Panc1 (cell line): ENCODE measurements around the gene ATP10A. TPM values are rescaled to one million over a fixed set of nuclear protein-coding genes. Genes with fewer than 3 reads are reported as not detected.

Source experiments
- ATAC-seq: fragments of 200-7000 bp; cut with Tn5 transposase; 2 replicates; pipeline ENCODE4 v1.9.1; 2020; ENCODE audit warnings: mild to moderate bottlenecking, moderate library complexity
- BruUV-seq: library from RNA; stranded (reverse); fragments of 400-500 nt; replicated peaks from 2 replicates; lab custom pipeline; 2021; lab: Mats Ljungman, UMichigan
- CTCF ChIA-PET: fragments of 300-600 bp; sonication (Branson Sonifier 250); formaldehyde crosslinking; loops from one replicate; lab custom pipeline; 2022; ENCODE audit warnings: antibody characterized with exemption; lab: Charles Lee
- POLR2A ChIA-PET: fragments of 300-600 bp; sonication (Branson Sonifier 250); formaldehyde crosslinking; loops from one replicate; lab custom pipeline; 2022; ENCODE audit warnings: antibody characterized with exemption; lab: Charles Lee
- DNase-seq: peaks from one replicate; pipeline ENCODE4 v3.0.0-alpha.2; 2010; ENCODE audit warnings: low read depth, low spot score
- H3K27ac ChIP-seq: 2 replicates; pipeline ENCODE4 v1.5.1; 2011; ENCODE audit warnings: mild to moderate bottlenecking, low read length, inconsistent platforms
- H3K27me3 ChIP-seq: fragments of 200-500 bp; sonication (Bioruptor generic); 2 replicates; pipeline ENCODE4 v1.6.0; 2014; ENCODE audit warnings: low read length, inconsistent platforms; ENCODE audit not compliant: control insufficient read depth, insufficient read depth
- H3K36me3 ChIP-seq: fragments of 200-500 bp; sonication (Bioruptor generic); 2 replicates; pipeline ENCODE4 v1.5.1; 2014; ENCODE audit warnings: inconsistent platforms, mild to moderate bottlenecking, low read length, moderate library complexity; ENCODE audit not compliant: control insufficient read depth, insufficient read depth
- H3K4me1 ChIP-seq: 2 replicates; pipeline ENCODE4 v1.5.1; 2011; ENCODE audit warnings: inconsistent platforms, mild to moderate bottlenecking, low read length, moderate library complexity; ENCODE audit not compliant: control insufficient read depth, insufficient read depth
- H3K4me3 ChIP-seq, 2 experiments: 2 replicates each; pipeline ENCODE4 v1.5.1; 2011 to 2012; ENCODE audit warnings: low read depth in 2 of 2, low read length in 2 of 2, mild to moderate bottlenecking in 2 of 2, inconsistent platforms in 1 of 2, moderate library complexity in 1 of 2
- H3K9me3 ChIP-seq: fragments of 200-500 bp; sonication (Bioruptor generic); 2 replicates; pipeline ENCODE4 v1.5.1; 2014; ENCODE audit warnings: low read depth, mild to moderate bottlenecking, inconsistent platforms, low read length, moderate library complexity; ENCODE audit not compliant: control insufficient read depth, insufficient read depth
- CTCF ChIP-seq: fragments of 450-650 bp; IDR thresholded peaks from 2 replicates; pipeline ENCODE4 v1.5.1; 2017; ENCODE audit warnings: mild to moderate bottlenecking
- POLR2AphosphoS5 ChIP-seq: IDR thresholded peaks from 2 replicates; pipeline ENCODE4 v1.6.1; 2012; ENCODE audit warnings: mild to moderate bottlenecking, low read depth, low read length, moderate library complexity
- REST ChIP-seq, 2 experiments: IDR thresholded peaks; 2 replicates each; pipeline ENCODE4 v1.6.1; 2011 to 2012; ENCODE audit warnings: low read depth in 2 of 2, control low read depth in 1 of 2, low read length in 1 of 2, mild to moderate bottlenecking in 1 of 2, moderate library complexity in 1 of 2; ENCODE audit not compliant: insufficient read depth in 1 of 2
- SIN3A ChIP-seq: IDR thresholded peaks from 2 replicates; pipeline ENCODE4 v1.6.1; 2012; ENCODE audit warnings: low read depth, mild to moderate bottlenecking, low read length, moderate library complexity, borderline replicate concordance; ENCODE audit not compliant: insufficient read depth
- TCF7L2 ChIP-seq: IDR thresholded peaks from 2 replicates; pipeline ENCODE4 v1.6.1; 2011; ENCODE audit warnings: mild to moderate bottlenecking, low read depth, low read length, inconsistent platforms
- in situ Hi-C: cut with HindIII; loops from 2 replicates; pipeline ENCODE4 v1.10.0; 2016; ENCODE audit warnings: low sequenced_read_pairs, low pct_unique_long_range_greater_than_20kb
- intact Hi-C: fragments of 100-400 bp; cut with micrococcal nuclease; formaldehyde crosslinking; loops from one replicate; pipeline ENCODE4 v1.10.0; 2022; ENCODE audit not compliant: unreplicated experiment
- total RNA-seq: library from RNA; stranded (reverse); gene quantifications from one replicate; pipeline ENCODE4 v1.2.1, GENCODE V29; 2021; ENCODE audit not compliant: unreplicated experiment

The ATP10A gene
- total RNA-seq, 1 experiment from 2014 or later: 0.31 TPM

- no peaks in the 10 kb centered on the region for H3K4me1 ChIP-seq
- H3K27ac ChIP-seq: no peak overlapping the region
- intact Hi-C loops: loop anchor here (10.0 kb wide), 1 partner anchor 57 kb away; no protein-coding TSS in a partner anchor
- no peak overlapping the region for H3K4me3 ChIP-seq
- no peaks in the 10 kb centered on the region for H3K36me3 ChIP-seq
- ATAC-seq (no peak), DNase-seq (no peak)
- no TSS peak for BruUV-seq
- ChIA-PET POLR2A (no interaction called here), CTCF (no interaction called here)
- in situ Hi-C loops: no loop called here
- no peaks in the 10 kb centered on the region for H3K9me3 ChIP-seq
- H3K27me3 ChIP-seq: no peaks in the 10 kb centered on the region
- TF ChIP-seq REST (IDR thresholded peaks at IDR 0.05; ENCODE audit: insufficient read depth in 1 of 2, low read depth in 2 of 2, low read length in 1 of 2) (no peak), TCF7L2 (no peak), CTCF (no peak), SIN3A (no peak)
Measured at GRCh38 chr15:25771338-25771706, 91.8 kb downstream of the ATP10A start.

GRCh38 chr15:25770618-25771337 lies 92.3 kb downstream of the ATP10A start:
- no TSS peak for BruUV-seq
- ChIA-PET CTCF (no interaction called here), POLR2A (no interaction called here)
- Histone ChIP-seq H3K27ac (no peak overlapping the region), H3K36me3 (no peaks in the 10 kb centered on the region), H3K4me1 (no peaks in the 10 kb centered on the region), H3K27me3 (no peaks in the 10 kb centered on the region), H3K9me3 (no peaks in the 10 kb centered on the region), H3K4me3 (no peak overlapping the region)
- ATAC-seq (no peak), DNase-seq (no peak)
- in situ Hi-C loops: no loop called here
- no peak for TF ChIP-seq POLR2AphosphoS5
- TF ChIP-seq CTCF: no peak
- no peak for TF ChIP-seq TCF7L2
- no peak for TF ChIP-seq SIN3A
- TF ChIP-seq REST (IDR thresholded peaks at IDR 0.05; ENCODE audit: insufficient read depth in 1 of 2, low read depth in 2 of 2, low read length in 1 of 2): no peak
- intact Hi-C loops: loop anchor here (10.0 kb wide), 1 partner anchor 56 kb away; no protein-coding TSS in a partner anchor
